GM12892 (cell line): ENCODE results near the gene STEAP3.

Source experiments
- POLR2A ChIP-seq: IDR thresholded peaks from 2 replicates; pipeline ENCODE4 v1.6.1; 2011; ENCODE audit warnings: low read depth, low read length, control low read depth
- POLR2AphosphoS5 ChIP-seq: IDR thresholded peaks from 2 replicates; pipeline ENCODE4 v1.6.1; 2011; ENCODE audit warnings: low read depth, low read length, control low read depth

DNA sequence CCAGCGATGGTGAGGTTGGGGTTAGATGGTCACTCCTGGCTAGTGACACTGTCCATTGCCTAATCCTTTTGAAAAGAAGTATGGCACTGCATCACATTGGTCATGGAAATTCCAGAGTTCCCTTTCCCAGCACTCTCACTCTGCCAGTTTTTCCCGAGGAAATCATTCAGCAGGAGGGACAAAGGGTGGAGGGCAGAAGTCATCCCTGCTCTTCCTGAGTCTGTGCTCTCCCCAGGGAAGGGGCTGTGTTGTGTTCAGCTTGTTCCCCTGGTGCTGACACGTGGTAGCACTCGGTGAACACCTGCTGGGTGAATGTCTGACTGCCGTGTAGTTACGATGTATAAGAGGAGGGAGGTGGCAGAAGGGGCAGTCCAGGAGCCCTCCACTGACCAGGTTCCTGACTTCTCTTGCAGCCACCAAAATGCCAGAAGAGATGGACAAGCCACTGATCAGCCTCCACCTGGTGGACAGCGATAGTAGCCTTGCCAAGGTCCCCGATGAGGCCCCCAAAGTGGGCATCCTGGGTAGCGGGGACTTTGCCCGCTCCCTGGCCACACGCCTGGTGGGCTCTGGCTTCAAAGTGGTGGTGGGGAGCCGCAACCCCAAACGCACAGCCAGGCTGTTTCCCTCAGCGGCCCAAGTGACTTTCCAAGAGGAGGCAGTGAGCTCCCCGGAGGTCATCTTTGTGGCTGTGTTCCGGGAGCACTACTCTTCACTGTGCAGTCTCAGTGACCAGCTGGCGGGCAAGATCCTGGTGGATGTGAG, 21.6 kb downstream of the STEAP3 start:
- TF ChIP-seq POLR2A (no peak), POLR2AphosphoS5 (no peak)
